HFF-Myc (cell line): Measurements from ENCODE around the gene SYNGR1.
"Not testable (repeated sequence)": the region's sequence is repeated elsewhere in the genome, so short reads cannot be mapped to it uniquely, and the experiment has no call there.

Experiments
- DNase-seq: peaks from one replicate; pipeline ENCODE4 v3.0.0-alpha.2; 2011; ENCODE audit warnings: low read depth; ENCODE audit errors: extremely low read depth
- H3K4me3 ChIP-seq: replicated peaks from 2 replicates; pipeline ENCODE4 v1.5.1; 2011; ENCODE audit warnings: low read depth, mild to moderate bottlenecking, control low read depth, low read length
- CTCF ChIP-seq: IDR thresholded peaks from 2 replicates; pipeline ENCODE4 v1.5.1; 2012; ENCODE audit warnings: mild to moderate bottlenecking, low read depth, low read length, control low read depth; ENCODE audit errors: missing control alignments

The SYNGR1 gene

DNA sequence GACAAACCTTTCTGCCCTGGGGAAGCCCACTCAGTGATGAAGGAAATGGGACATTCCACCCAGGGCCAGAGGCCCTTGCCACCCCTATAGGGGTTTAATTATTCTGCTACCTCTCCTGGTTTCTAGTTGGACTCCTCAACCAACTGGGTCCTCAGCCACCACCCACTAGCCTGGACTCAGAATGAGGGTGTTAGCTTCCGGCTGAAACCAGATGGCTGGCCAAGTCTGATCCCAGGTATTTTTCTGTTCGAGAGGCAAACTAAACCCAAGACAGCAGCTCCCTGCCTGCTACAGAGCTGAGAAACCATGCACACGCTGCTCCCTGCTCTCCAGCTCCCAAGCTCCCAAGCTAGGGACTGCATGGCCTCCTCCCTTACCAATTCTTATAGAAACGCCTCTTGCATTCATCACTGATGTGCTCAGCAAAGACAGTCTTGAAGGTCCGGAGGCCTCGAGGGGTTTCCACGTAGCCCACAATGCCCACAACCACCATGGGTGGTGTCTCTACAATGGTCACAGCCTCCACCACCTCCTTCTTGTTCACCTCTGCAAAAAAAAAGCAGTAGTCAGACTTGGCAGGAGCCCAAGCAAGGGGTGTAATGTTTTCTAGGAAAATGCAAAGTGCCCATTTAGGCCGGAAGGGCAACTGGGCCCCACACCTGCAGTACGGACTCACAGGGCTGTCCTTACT lies 32.6 kb upstream of the SYNGR1 start:
- peak overlapping the region; percentile 98 for H3K4me3 ChIP-seq
- TF ChIP-seq CTCF = no peak
- no peak for DNase-seq

GRCh38 chr22:39317775-39318506 lies 31.9 kb upstream of the SYNGR1 start:
- no peak for DNase-seq
- no peak for TF ChIP-seq CTCF
- peak overlapping the region; percentile 98 for H3K4me3 ChIP-seq

GRCh38 chr22:39318507-39319283 lies 31.1 kb upstream of the SYNGR1 start:
- peak overlapping the region; percentile 98 for H3K4me3 ChIP-seq
- no peak for DNase-seq
- TF ChIP-seq CTCF = no peak

GRCh38 chr22:39319284-39320022 lies 30.3 kb upstream of the SYNGR1 start, which contains the start of gene RPL3:
Gene RPL3 (minus strand): TSS chr22:39319623. CDS start chr22:39319597, 26 bp downstream.
- peak; percentile 96 for DNase-seq
- TF ChIP-seq CTCF = no peak
- H3K4me3 ChIP-seq = peak within 1 kb of the TSS; percentile 98

DNA sequence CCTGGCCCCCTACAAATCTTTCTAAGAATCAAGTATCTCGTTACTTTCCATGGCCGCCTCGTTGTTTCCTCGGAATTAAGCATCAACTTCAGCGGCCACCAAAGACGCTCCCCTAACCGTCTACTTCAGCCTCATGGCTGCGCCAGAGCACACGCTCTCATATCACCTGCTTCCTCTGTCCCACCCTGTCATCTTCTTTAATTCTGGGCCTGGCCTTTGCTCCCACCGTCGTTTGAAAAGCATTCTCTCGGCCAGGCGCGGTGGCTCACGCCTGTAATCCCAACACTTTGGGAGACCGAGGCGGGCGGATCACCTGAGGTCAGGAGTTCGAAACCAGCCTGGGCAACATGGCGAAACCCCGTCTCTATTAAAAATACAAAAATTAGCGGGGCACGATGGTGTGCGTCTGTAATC lies 29.2 kb upstream of the SYNGR1 start:
- not testable (repeated sequence) for DNase-seq

GRCh38 chr22:39325392-39325932 lies 24.3 kb upstream of the SYNGR1 start:
- TF ChIP-seq CTCF = no peak
- H3K4me3 ChIP-seq = no peak overlapping the region
- DNase-seq = no peak

More for the DNA sequence above, 29.2 kb upstream of the SYNGR1 start:
- peak overlapping the region; percentile 98 for H3K4me3 ChIP-seq
